ENCODE measurements around the gene SYT7.

DNA sequence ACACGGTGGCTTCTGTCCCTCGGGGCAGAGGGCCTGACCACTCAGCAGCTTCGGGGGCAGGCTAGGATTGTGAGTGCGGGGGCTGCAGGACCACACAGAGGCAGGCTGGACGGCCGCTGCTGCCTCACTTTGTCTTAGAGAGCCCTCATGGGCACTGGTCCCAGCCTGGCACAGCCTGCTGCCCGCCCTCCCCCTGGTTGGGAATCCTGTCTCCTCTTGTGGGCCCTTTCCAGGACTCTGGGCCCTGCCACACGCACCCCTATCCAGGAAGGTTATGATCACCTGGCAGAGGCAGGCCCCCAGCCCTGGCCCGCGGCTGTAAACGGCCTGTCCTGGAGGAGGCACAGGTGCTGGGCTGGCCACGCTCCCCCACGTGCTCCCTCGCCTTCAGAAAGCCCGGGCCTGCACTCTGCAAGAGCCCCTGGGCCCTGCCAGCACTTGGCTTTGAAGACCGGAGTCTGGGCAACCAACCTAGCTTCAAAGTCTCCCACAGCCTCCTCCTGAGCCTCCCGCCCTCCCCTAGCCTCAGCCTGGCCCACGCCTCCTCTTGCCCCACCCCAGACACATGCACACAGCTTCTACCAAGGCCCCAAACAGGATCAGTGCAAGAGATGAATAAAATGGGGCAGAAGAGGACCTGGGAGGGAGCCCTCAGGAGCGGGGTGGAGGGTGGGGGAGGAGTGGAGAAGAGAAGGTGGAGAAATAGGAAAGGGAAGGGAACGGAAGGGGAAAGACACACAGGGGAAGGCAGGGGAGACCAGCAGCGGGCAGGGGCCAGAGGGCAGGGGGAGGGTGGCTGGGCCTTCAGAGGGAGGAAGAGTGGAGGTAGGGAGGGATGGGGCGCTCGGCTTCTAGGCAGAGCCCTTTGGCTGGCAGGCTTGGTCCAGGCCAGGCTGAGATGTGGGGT lies 31.0 kb downstream of the SYT7 start:
- TF ChIP-seq POLR2A (IDR thresholded peaks at IDR 0.05; ENCODE audit: low read depth, low read length) (no peak), POLR2AphosphoS5 (IDR thresholded peaks at IDR 0.05; ENCODE audit: low read depth, low read length) (no peak), TAF1 (IDR thresholded peaks at IDR 0.05; ENCODE audit: borderline replicate concordance, low read depth, low read length) (no peak)

Data from GM12892 (cell line).